Erythroblast (primary cell): ENCODE data around the gene RSAD2.

Experiments used
- GATA1 ChIP-seq: IDR thresholded peaks from 2 replicates; pipeline ENCODE4 v1.6.1; 2011; ENCODE audit warnings: low read depth, mild to moderate bottlenecking, control low read depth, low read length, moderate library complexity
- POLR2A ChIP-seq: IDR thresholded peaks from 2 replicates; pipeline ENCODE4 v1.6.1; 2011; ENCODE audit warnings: mild to moderate bottlenecking, low read length

DNA sequence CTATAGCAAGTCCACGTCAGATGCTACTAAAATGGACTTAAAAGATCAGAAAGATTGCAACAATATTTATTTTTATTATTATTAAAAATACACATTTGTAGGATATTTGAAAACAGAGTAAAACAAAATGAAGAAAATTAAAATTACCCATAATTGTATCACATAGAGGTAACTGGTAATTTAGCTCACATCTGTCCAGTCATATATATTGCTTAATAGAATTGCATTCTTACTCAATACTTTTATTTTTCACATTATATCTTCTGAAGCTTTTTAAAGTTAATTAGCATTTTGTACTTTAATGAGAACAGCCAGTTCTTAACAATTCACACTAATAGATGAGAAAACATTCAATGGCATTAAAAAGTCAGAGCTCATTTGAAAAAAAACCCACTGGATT, 28.1 kb downstream of the RSAD2 start:
- TF ChIP-seq POLR2A: no peak
- no peak for TF ChIP-seq GATA1
